Endothelial cell of umbilical vein (primary cell): Measurements from ENCODE around the gene STPG4. TPM values are rescaled to one million over a fixed set of nuclear protein-coding genes. Genes with fewer than 3 reads are reported as not detected.
A peak's percentile ranks its signal among the peaks of the same experiment; 100 is the strongest.
"Not testable (repeated sequence)": the region's sequence is repeated elsewhere in the genome, so short reads cannot be mapped to it uniquely, and the experiment has no call there.

Experiments
- BruUV-seq: library from RNA; stranded (reverse); fragments of 400-500 nt; replicated peaks from 2 replicates; lab custom pipeline; 2021; lab: Mats Ljungman, UMichigan
- CTCF ChIA-PET: fragments of 300-600, 350-600 bp; sonication (Branson Sonifier 250); formaldehyde crosslinking; loops from one replicate; lab custom pipeline; 2021; ENCODE audit warnings: antibody characterized with exemption, inconsistent platforms; lab: Charles Lee
- POLR2A ChIA-PET: fragments of 300-600, 350-600 bp; sonication (Branson Sonifier 250); formaldehyde crosslinking; loops from one replicate; lab custom pipeline; 2021; ENCODE audit warnings: antibody characterized with exemption, inconsistent platforms; lab: Charles Lee
- DNase-seq: peaks from one replicate; pipeline ENCODE4 v3.0.0-alpha.2; 2011; ENCODE audit warnings: low read depth, low spot score
- FAIRE-seq: peaks from 2 replicates; lab custom pipeline; 2011; peaks lifted over from hg19 to GRCh38; lab: Jason Lieb, UNC
- H2AFZ ChIP-seq: 2 replicates; pipeline ENCODE4 v1.6.0; 2012; ENCODE audit warnings: low read depth, low read length, control low read depth, inconsistent platforms
- H3K27ac ChIP-seq: 2 replicates; pipeline ENCODE4 v1.5.1; 2011; ENCODE audit warnings: low read depth, mild to moderate bottlenecking, control low read depth, low read length, moderate library complexity; ENCODE audit not compliant: insufficient read depth
- H3K27me3 ChIP-seq, 2 experiments: 2 replicates each; pipeline versions ENCODE4 v1.6.0 to v1.6.1; 2011; ENCODE audit warnings: low read length in 2 of 2, mixed read lengths in 1 of 2; ENCODE audit not compliant: control insufficient read depth in 2 of 2, insufficient read depth in 2 of 2
- H3K36me3 ChIP-seq, 2 experiments: 2 replicates in 1 of 2; 3 replicates in 1 of 2; pipeline ENCODE4 v1.5.1; 2011; ENCODE audit warnings: low read length in 2 of 2, mild to moderate bottlenecking in 1 of 2, moderate library complexity in 1 of 2; ENCODE audit not compliant: control insufficient read depth in 2 of 2, insufficient read depth in 2 of 2; ENCODE audit errors: extremely low read depth in 1 of 2
- H3K4me1 ChIP-seq: 3 replicates; pipeline ENCODE4 v1.5.1; 2011; ENCODE audit warnings: mild to moderate bottlenecking, low read length; ENCODE audit not compliant: control insufficient read depth, insufficient read depth; ENCODE audit errors: extremely low read depth
- H3K4me2 ChIP-seq: 2 replicates; pipeline ENCODE4 v1.6.1; 2011; ENCODE audit warnings: low read length, control low read depth, mixed read lengths; ENCODE audit not compliant: insufficient read depth
- H3K4me3 ChIP-seq, 3 experiments: fragments of 200-600 bp in 1 of 3; sonication (generic), shearing (Covaris generic) in 1 of 3; replicated peaks in 1 of 3; 2 replicates each; pipeline ENCODE4 v1.5.1; 2011 to 2016; ENCODE audit warnings: control low read depth in 3 of 3, low read length in 3 of 3, mild to moderate bottlenecking in 2 of 3, inconsistent platforms in 1 of 3, low read depth in 1 of 3, moderate library complexity in 1 of 3; ENCODE audit not compliant: insufficient read depth in 1 of 3
- H3K79me2 ChIP-seq: 2 replicates; pipeline ENCODE4 v1.6.0; 2012; ENCODE audit warnings: low read length, inconsistent platforms; ENCODE audit not compliant: control insufficient read depth, insufficient read depth
- H3K9ac ChIP-seq: replicated peaks from 2 replicates; pipeline ENCODE3; 2011; ENCODE audit warnings: low read length, control low read depth; ENCODE audit not compliant: insufficient read depth; ENCODE audit errors: extremely low read depth
- H3K9me1 ChIP-seq: replicated peaks from 3 replicates; pipeline ENCODE4 v1.6.0; 2011; ENCODE audit warnings: mild to moderate bottlenecking, low read length; ENCODE audit not compliant: control insufficient read depth, insufficient read depth; ENCODE audit errors: extremely low read depth
- H3K9me3 ChIP-seq: replicated peaks from 2 replicates; pipeline ENCODE4 v1.5.1; 2012; ENCODE audit warnings: low read length, inconsistent platforms; ENCODE audit not compliant: control insufficient read depth, insufficient read depth
- H4K20me1 ChIP-seq: replicated peaks from 2 replicates; pipeline ENCODE3; 2011; ENCODE audit warnings: mild to moderate bottlenecking, low read length; ENCODE audit not compliant: control insufficient read depth, insufficient read depth; ENCODE audit errors: extremely low read depth
- FOS ChIP-seq: IDR thresholded peaks from 2 replicates; pipeline ENCODE4 v1.6.1; 2011; ENCODE audit warnings: mild to moderate bottlenecking, low read length, moderate library complexity, borderline replicate concordance; ENCODE audit not compliant: insufficient read depth
- GATA2 ChIP-seq: IDR thresholded peaks from 2 replicates; pipeline ENCODE4 v1.7.0; 2011; ENCODE audit warnings: low read depth, mild to moderate bottlenecking, moderate library complexity, mixed read lengths, low read length; ENCODE audit not compliant: insufficient read length, insufficient read depth
- JUN ChIP-seq: IDR thresholded peaks from 2 replicates; pipeline ENCODE4 v1.6.1; 2011; ENCODE audit warnings: borderline replicate concordance, low read depth; ENCODE audit not compliant: insufficient read length, insufficient read depth
- dilution Hi-C: fragments of 300-500 bp; cut with MboI; formaldehyde crosslinking; loops from one replicate; pipeline ENCODE4 v1.15.0; 2019; ENCODE audit warnings: low sequenced_read_pairs; ENCODE audit not compliant: extremely low pct_ligation_motif_present
- intact Hi-C: fragments of 100-400 bp; cut with micrococcal nuclease; formaldehyde crosslinking; loops from one replicate; pipeline ENCODE4 v1.10.0; 2022
- polyA plus RNA-seq, 4 experiments: library from polyadenylated mRNA; depleted of rRNA in 3 of 4; stranded (reverse) in 3 of 4; unstranded in 1 of 4; fragments of >200 nt; gene quantifications; 2 replicates each; pipeline versions ENCODE4 v1.2.1 to v1.2.3, GENCODE V29; 2011 to 2012; ENCODE audit warnings: missing spikeins in 1 of 4
- total RNA-seq: library from RNA; stranded (reverse); gene quantifications from 2 replicates; pipeline ENCODE4 v1.2.3, GENCODE V29; 2021
- TF ChIP-seq, protein P1 (sequence below): IDR thresholded peaks from 2 replicates; pipeline ENCODE4 v1.6.1; 2011; ENCODE audit not compliant: insufficient read depth, insufficient read length
- TF ChIP-seq, protein P2 (sequence below), 2 donors: IDR thresholded peaks; 1 replicate in 1 of 2; 2 replicates in 1 of 2; pipeline ENCODE4 v1.5.1; 2011; ENCODE audit warnings: low read length in 2 of 2, mild to moderate bottlenecking in 2 of 2, moderate library complexity in 2 of 2, control low read depth in 1 of 2, inconsistent platforms in 1 of 2, low read depth in 1 of 2; ENCODE audit not compliant: insufficient read depth in 1 of 2; ENCODE audit errors: extremely low read depth in 1 of 2

Gene STPG4
- total and polyA plus RNA-seq, 2 donors (not counting 3 experiments of a cell fraction or from before 2014, with no cell fraction given) = 0.53 TPM; not detected in 1

DNA sequence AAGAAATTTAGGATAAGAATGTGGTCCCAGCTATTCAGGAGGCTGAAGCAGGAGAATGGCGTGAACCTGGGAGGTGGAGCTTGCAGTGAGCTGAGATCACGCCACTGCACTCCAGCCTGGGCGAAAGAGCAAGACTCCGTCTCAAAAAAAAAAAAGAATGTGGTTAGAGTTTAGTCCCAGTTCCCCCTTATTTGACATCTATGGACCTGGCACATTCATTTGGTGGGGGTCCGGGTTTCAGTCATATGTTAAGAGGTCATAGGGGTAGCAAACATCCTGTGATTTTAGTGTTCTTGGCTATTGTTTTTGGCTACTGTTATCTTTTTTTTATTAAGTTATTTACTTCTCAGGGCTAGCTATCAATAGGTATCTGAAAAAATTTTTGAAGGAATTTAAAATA is 34.7 kb downstream of the STPG4 start:
- H3K79me2 ChIP-seq, H3K4me2 ChIP-seq, H3K27me3 ChIP-seq, H3K36me3 ChIP-seq, H3K9me1 ChIP-seq, H3K4me3 ChIP-seq, POLR2A ChIA-PET, H2AFZ ChIP-seq, H4K20me1 ChIP-seq, FAIRE-seq, H3K27ac ChIP-seq, H3K9ac ChIP-seq, H3K9me3 ChIP-seq, intact Hi-C loops, DNase-seq, dilution Hi-C loops, BruUV-seq: not testable (repeated sequence)
- peaks cover 19% of the 10 kb centered on the region for H3K4me1 ChIP-seq
- CTCF ChIA-PET = interaction anchor here (1.2 to 1.7 kb wide), 3 partner anchors 9 to 20 kb away, joined by 3 to 8 read pairs (median 3); no protein-coding TSS in a partner anchor

DNA sequence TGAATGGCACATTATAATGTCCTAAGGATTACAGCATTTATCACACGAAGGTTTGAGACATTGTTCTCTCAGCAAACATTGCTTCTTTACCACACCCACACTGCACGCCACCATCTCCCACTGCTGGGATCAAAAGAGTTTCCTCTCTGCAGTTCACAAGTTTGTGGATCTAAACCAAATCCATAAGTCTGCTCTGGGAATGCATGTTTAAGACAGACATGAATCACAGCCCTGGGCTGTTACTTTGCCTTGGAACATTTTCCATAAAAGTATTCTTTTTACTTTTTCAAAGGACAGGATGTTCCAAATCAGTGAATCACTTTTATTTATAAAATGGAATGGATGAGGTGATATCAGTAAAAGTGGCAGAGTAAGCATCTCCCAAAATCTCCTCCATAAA is 36.1 kb downstream of the STPG4 start:
- CTCF ChIA-PET = interaction anchor here (1.4 kb wide), 1 partner anchor 9 kb away, joined by 3 read pairs; no protein-coding TSS in a partner anchor
- no peaks in the 10 kb centered on the region for H3K79me2 ChIP-seq
- peak overlapping the region; percentile 4 for H3K9ac ChIP-seq
- H4K20me1 ChIP-seq = no peaks in the 10 kb centered on the region
- no peaks in the 10 kb centered on the region for H3K9me3 ChIP-seq
- H2AFZ ChIP-seq = peak overlapping the region; percentile 39
- no peak overlapping the region for H3K4me3 ChIP-seq
- FAIRE-seq = peak; percentile 50
- peak overlapping the region; percentile 67 for H3K4me2 ChIP-seq
- TF ChIP-seq JUN (peak; percentile 19), GATA2 (no peak), FOS (peak; percentile 65)
- TF ChIP-seq, protein P1, sequence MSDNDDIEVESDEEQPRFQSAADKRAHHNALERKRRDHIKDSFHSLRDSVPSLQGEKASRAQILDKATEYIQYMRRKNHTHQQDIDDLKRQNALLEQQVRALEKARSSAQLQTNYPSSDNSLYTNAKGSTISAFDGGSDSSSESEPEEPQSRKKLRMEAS = no peak
- TF ChIP-seq, protein P2, sequence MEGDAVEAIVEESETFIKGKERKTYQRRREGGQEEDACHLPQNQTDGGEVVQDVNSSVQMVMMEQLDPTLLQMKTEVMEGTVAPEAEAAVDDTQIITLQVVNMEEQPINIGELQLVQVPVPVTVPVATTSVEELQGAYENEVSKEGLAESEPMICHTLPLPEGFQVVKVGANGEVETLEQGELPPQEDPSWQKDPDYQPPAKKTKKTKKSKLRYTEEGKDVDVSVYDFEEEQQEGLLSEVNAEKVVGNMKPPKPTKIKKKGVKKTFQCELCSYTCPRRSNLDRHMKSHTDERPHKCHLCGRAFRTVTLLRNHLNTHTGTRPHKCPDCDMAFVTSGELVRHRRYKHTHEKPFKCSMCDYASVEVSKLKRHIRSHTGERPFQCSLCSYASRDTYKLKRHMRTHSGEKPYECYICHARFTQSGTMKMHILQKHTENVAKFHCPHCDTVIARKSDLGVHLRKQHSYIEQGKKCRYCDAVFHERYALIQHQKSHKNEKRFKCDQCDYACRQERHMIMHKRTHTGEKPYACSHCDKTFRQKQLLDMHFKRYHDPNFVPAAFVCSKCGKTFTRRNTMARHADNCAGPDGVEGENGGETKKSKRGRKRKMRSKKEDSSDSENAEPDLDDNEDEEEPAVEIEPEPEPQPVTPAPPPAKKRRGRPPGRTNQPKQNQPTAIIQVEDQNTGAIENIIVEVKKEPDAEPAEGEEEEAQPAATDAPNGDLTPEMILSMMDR (IDR thresholded peaks at IDR 0.05; ENCODE audit: extremely low read depth in 1 of 2, insufficient read depth in 1 of 2, low read depth in 1 of 2, low read length in 2 of 2) = no peak
- H3K36me3 ChIP-seq = no peaks in the 10 kb centered on the region
- peak; percentile 64 for DNase-seq
- H3K9me1 ChIP-seq = no peaks in the 10 kb centered on the region
- peaks cover 19% of the 10 kb centered on the region for H3K4me1 ChIP-seq
- H3K27ac ChIP-seq = peak overlapping the region; percentile 5
- dilution Hi-C loops (no loop called here), intact Hi-C loops (no loop called here)
- no peaks in the 10 kb centered on the region for H3K27me3 ChIP-seq
- POLR2A ChIA-PET = no interaction called here
- BruUV-seq = no TSS peak
